GM12878 (cell line): Measurements from ENCODE around the gene VIPR2. TPM values are rescaled to one million over a fixed set of nuclear protein-coding genes. Genes with fewer than 3 reads are reported as not detected.

Experiments
- ATAC-seq: fragments of 200-7000 bp; cut with Tn5 transposase; 3 replicates; pipeline ENCODE4 v1.9.1; 2020; ENCODE audit warnings: mild to moderate bottlenecking, moderate library complexity
- BruUV-seq: library from RNA; stranded (reverse); fragments of 400-500 nt; replicated peaks from 2 replicates; lab custom pipeline; 2021; lab: Mats Ljungman, UMichigan
- CTCF ChIA-PET: fragments of 300-600 bp; sonication (Branson Sonifier 250); formaldehyde crosslinking; extraction: SDS; loops from one replicate; lab custom pipeline; 2021; ENCODE audit warnings: inconsistent platforms; lab: Yijun Ruan, JAX
- POLR2A ChIA-PET: fragments of 350-600 bp; formaldehyde crosslinking; extraction: SDS; loops from one replicate; lab custom pipeline; 2021; ENCODE audit warnings: inconsistent platforms; lab: Charles Lee
- RAD21 ChIA-PET: fragments of 300-600 bp; sonication (Branson Sonifier 250); formaldehyde crosslinking; loops from one replicate; lab custom pipeline; 2023; ENCODE audit warnings: antibody characterized with exemption; ENCODE audit not compliant: unreplicated experiment; lab: Charles Lee
- SMC1A ChIA-PET: fragments of 300-600 bp; sonication (Branson Sonifier 250); formaldehyde crosslinking; loops from one replicate; lab custom pipeline; 2023; ENCODE audit not compliant: unreplicated experiment, uncharacterized antibody; lab: Charles Lee
- DNase-seq: peaks from one replicate; pipeline ENCODE4 v3.0.0-alpha.2; 2011; ENCODE audit warnings: low read depth, low spot score
- FAIRE-seq: peaks from 3 replicates; lab custom pipeline; 2011; peaks lifted over from hg19 to GRCh38; lab: Jason Lieb, UNC
- H2AFZ ChIP-seq: 2 replicates; pipeline ENCODE4 v1.6.0; 2011; ENCODE audit warnings: low read depth, low read length, control low read depth; ENCODE audit not compliant: control insufficient read depth
- H3K27ac ChIP-seq: 2 replicates; pipeline ENCODE4 v1.5.1; 2011; ENCODE audit warnings: control low read depth; ENCODE audit not compliant: control insufficient read depth, insufficient read depth
- H3K27me3 ChIP-seq, 2 experiments: replicated peaks in 1 of 2; 2 replicates each; pipeline versions ENCODE4 v1.6.0 to v1.6.1; 2011; ENCODE audit warnings: low read length in 1 of 2; ENCODE audit not compliant: control insufficient read depth in 2 of 2, insufficient read depth in 2 of 2
- H3K36me3 ChIP-seq, 2 experiments: 2 replicates each; pipeline ENCODE4 v1.5.1; 2011; ENCODE audit warnings: low read length in 1 of 2; ENCODE audit not compliant: control insufficient read depth in 2 of 2, insufficient read depth in 2 of 2
- H3K4me1 ChIP-seq: 2 replicates; pipeline ENCODE4 v1.6.1; 2011; ENCODE audit warnings: mild to moderate bottlenecking, low read length, moderate library complexity, mixed read lengths; ENCODE audit not compliant: control insufficient read depth, insufficient read depth
- H3K4me2 ChIP-seq: 2 replicates; pipeline ENCODE4 v1.6.0; 2011; ENCODE audit warnings: control low read depth; ENCODE audit not compliant: control insufficient read depth, insufficient read depth
- H3K4me3 ChIP-seq: fragments of 200-600 bp; sonication (generic); 2 replicates; pipeline ENCODE4 v1.5.1; 2016
- H3K79me2 ChIP-seq: 2 replicates; pipeline ENCODE4 v1.6.0; 2011; ENCODE audit warnings: low read length; ENCODE audit not compliant: control insufficient read depth, insufficient read depth
- H3K9ac ChIP-seq: 2 replicates; pipeline ENCODE4 v1.8.0; 2011; ENCODE audit warnings: low read length, control low read depth, mixed read lengths; ENCODE audit not compliant: control insufficient read depth, insufficient read depth
- H3K9me3 ChIP-seq: replicated peaks from 3 replicates; pipeline ENCODE4 v1.5.1; 2011; ENCODE audit warnings: mild to moderate bottlenecking, low read length; ENCODE audit not compliant: control insufficient read depth, insufficient read depth
- H4K20me1 ChIP-seq: 2 replicates; pipeline ENCODE4 v1.6.0; 2011; ENCODE audit not compliant: control insufficient read depth, insufficient read depth
- BHLHE40 ChIP-seq, 2 experiments: fragments of 450-650 bp in 1 of 2; IDR thresholded peaks; 2 replicates each; pipeline ENCODE4 v1.6.1; 2011 to 2017; ENCODE audit warnings: low read depth in 2 of 2, borderline replicate concordance in 1 of 2, improper control_type of control experiment in 1 of 2, low read length in 1 of 2, mild to moderate bottlenecking in 1 of 2
- CBX3 ChIP-seq: fragments of 200-600 bp; sonication (generic); IDR thresholded peaks from 2 replicates; pipeline ENCODE4 v1.6.1; 2016; ENCODE audit warnings: low read depth, borderline replicate concordance
- CHD4 ChIP-seq: fragments of 200-600 bp; sonication (generic); IDR thresholded peaks from 2 replicates; pipeline ENCODE4 v1.6.1; 2016; ENCODE audit warnings: mild to moderate bottlenecking
- CREB1 ChIP-seq: IDR thresholded peaks from 2 replicates; pipeline ENCODE4 v1.6.1; 2012; ENCODE audit warnings: low read depth, mild to moderate bottlenecking, inconsistent platforms
- E2F8 ChIP-seq: fragments of 450-650 bp; IDR thresholded peaks from 2 replicates; pipeline ENCODE4 v1.6.1; 2018; ENCODE audit warnings: mild to moderate bottlenecking, low read depth, moderate library complexity; ENCODE audit not compliant: partially characterized antibody
- ESRRA ChIP-seq: IDR thresholded peaks from 2 replicates; pipeline ENCODE4 v1.6.1; 2012; ENCODE audit warnings: mild to moderate bottlenecking, low read length, improper control_type of control experiment
- FOS ChIP-seq: IDR thresholded peaks from 3 replicates; pipeline ENCODE4 v1.6.1; 2011; ENCODE audit warnings: borderline replicate concordance; ENCODE audit not compliant: insufficient read length; ENCODE audit errors: extremely low read depth
- GATAD2B ChIP-seq: fragments of 450-650 bp; conservative IDR thresholded peaks from 2 replicates; pipeline ENCODE4 v1.6.1; 2017; ENCODE audit warnings: low read depth, mild to moderate bottlenecking, moderate library complexity
- KAT2A ChIP-seq: conservative IDR thresholded peaks from 2 replicates; pipeline ENCODE4 v1.6.1; 2011; ENCODE audit warnings: low read depth, low read length; ENCODE audit not compliant: control insufficient read depth
- POLR2A ChIP-seq: IDR thresholded peaks from 2 replicates; pipeline ENCODE4 v1.6.1; 2011; ENCODE audit warnings: low read depth, mild to moderate bottlenecking, low read length
- RBBP5 ChIP-seq: fragments of 200-600 bp; sonication (generic); conservative IDR thresholded peaks from 2 replicates; pipeline ENCODE4 v1.6.1; 2016
- SIX5 ChIP-seq: IDR thresholded peaks from 2 replicates; pipeline ENCODE4 v1.6.1; 2011; ENCODE audit warnings: mild to moderate bottlenecking, low read depth, low read length, moderate library complexity; ENCODE audit not compliant: severe bottlenecking
- SPI1 ChIP-seq: IDR thresholded peaks from 2 replicates; pipeline ENCODE4 v1.6.1; 2011; ENCODE audit warnings: low read depth, mild to moderate bottlenecking, low read length, moderate library complexity, borderline replicate concordance; ENCODE audit not compliant: insufficient read depth
- SREBF1 ChIP-seq: IDR thresholded peaks from 2 replicates; pipeline ENCODE4 v1.6.1; 2012; ENCODE audit warnings: mild to moderate bottlenecking, low read length
- SREBF2 ChIP-seq: IDR thresholded peaks from 2 replicates; pipeline ENCODE4 v1.6.1; 2012; ENCODE audit warnings: mild to moderate bottlenecking, low read length
- ZZZ3 ChIP-seq: IDR thresholded peaks from 2 replicates; pipeline ENCODE4 v1.6.1; 2011; ENCODE audit warnings: low read depth; ENCODE audit not compliant: control insufficient read depth, insufficient read length
- WGBS: methylation state at CpG from one replicate; pipeline ENCODE4 v1.1.6; 2016; ENCODE audit warnings: low lambda C conversion rate; ENCODE audit not compliant: insufficient replicate concordance, insufficient coverage; ENCODE audit errors: missing lambda C conversion rate; 5-methylcytosine and 5-hydroxymethylcytosine counted together
- in situ Hi-C: fragments of 300-500 bp; cut with MboI; formaldehyde crosslinking; loops from 9 replicates; pipeline ENCODE4 v1.14.3; 2018; ENCODE audit warnings: mixed read lengths
- intact Hi-C: fragments of 100-400 bp; cut with micrococcal nuclease; formaldehyde crosslinking; loops from one replicate; pipeline ENCODE4 v1.14.2; 2022; ENCODE audit not compliant: unreplicated experiment
- polyA plus RNA-seq, 11 experiments: library from polyadenylated mRNA; depleted of rRNA in 4 of 11; unstranded in 6 of 11; stranded (reverse) in 5 of 11; fragments of >200 nt; fragmentation: Nextera tagmentation in 4 of 11; fragmentation: Illumina TruSeq in 1 of 11; extraction: Ambion mirVana in 4 of 11; extraction: Trizol in 1 of 11; gene quantifications; 1 replicate in 1 of 11; 2 replicates in 10 of 11; pipeline versions ENCODE4 v1.2.1 to v1.2.3, GENCODE V29; 2011 to 2016; ENCODE audit warnings: inconsistent platforms in 2 of 11, missing spikeins in 2 of 11, low read depth in 1 of 11
- total RNA-seq, 4 experiments: library from RNA; depleted of rRNA in 3 of 4; stranded (reverse); fragments of >200 nt in 3 of 4; fragmentation: Illumina TruSeq in 1 of 4; extraction: Trizol in 1 of 4; gene quantifications; 2 replicates each; pipeline versions ENCODE4 v1.2.1 to v1.2.3, GENCODE V29; 2013 to 2021
- TF ChIP-seq, protein P1 (sequence below): fragments of 450-650 bp; IDR thresholded peaks from 2 replicates; pipeline ENCODE4 v1.6.1; 2017; ENCODE audit warnings: mild to moderate bottlenecking
- TF ChIP-seq, protein P2 (sequence below): IDR thresholded peaks from 2 replicates; pipeline ENCODE4 v1.6.1; 2012; ENCODE audit warnings: low read depth, low read length, improper control_type of control experiment

VIPR2 gene
- total and polyA plus RNA-seq, 10 of the 15 experiments (the other 5 are each of a cell fraction or from before 2014, with no cell fraction given): not detected

GRCh38 chr7:159068893-159069448 is 75.7 kb downstream of the VIPR2 start:
- Histone ChIP-seq H4K20me1 (no peaks in the 10 kb centered on the region), H3K27ac (no peak overlapping the region), H3K9ac (no peak overlapping the region), H2AFZ (no peak overlapping the region), H3K27me3 (no peaks in the 10 kb centered on the region), H3K79me2 (no peaks in the 10 kb centered on the region), H3K4me1 (peaks cover 4% of the 10 kb centered on the region; the same call in 1 of the 2 replicates), H3K4me3 (no peak overlapping the region), H3K9me3 (no peaks in the 10 kb centered on the region; the same call in 2 of the 3 replicates), H3K36me3 (no peaks in the 10 kb centered on the region), H3K4me2 (no peak overlapping the region)
- RAD21 ChIA-PET: no interaction called here
- no peak for ATAC-seq
- intact Hi-C loops (no loop called here), in situ Hi-C loops (no loop called here)
- CTCF ChIA-PET: no interaction called here
- no peak for DNase-seq
- SMC1A ChIA-PET: no interaction called here
- POLR2A ChIA-PET: no interaction called here
- FAIRE-seq: no peak
- no TSS peak for BruUV-seq
- TF ChIP-seq SIX5 (no peak), GATAD2B (no peak), FOS (no peak), POLR2A (no peak), BHLHE40 (IDR thresholded peaks at IDR 0.05; ENCODE audit: borderline replicate concordance in 1 of 2, low read depth in 2 of 2, low read length in 1 of 2) (no peak), ZZZ3 (no peak), SREBF2 (no peak), CREB1 (no peak), SREBF1 (no peak), SPI1 (no peak), CHD4 (no peak), CBX3 (no peak), ESRRA (no peak), E2F8 (no peak), KAT2A (no peak), RBBP5 (no peak)
- TF ChIP-seq, protein P1, sequence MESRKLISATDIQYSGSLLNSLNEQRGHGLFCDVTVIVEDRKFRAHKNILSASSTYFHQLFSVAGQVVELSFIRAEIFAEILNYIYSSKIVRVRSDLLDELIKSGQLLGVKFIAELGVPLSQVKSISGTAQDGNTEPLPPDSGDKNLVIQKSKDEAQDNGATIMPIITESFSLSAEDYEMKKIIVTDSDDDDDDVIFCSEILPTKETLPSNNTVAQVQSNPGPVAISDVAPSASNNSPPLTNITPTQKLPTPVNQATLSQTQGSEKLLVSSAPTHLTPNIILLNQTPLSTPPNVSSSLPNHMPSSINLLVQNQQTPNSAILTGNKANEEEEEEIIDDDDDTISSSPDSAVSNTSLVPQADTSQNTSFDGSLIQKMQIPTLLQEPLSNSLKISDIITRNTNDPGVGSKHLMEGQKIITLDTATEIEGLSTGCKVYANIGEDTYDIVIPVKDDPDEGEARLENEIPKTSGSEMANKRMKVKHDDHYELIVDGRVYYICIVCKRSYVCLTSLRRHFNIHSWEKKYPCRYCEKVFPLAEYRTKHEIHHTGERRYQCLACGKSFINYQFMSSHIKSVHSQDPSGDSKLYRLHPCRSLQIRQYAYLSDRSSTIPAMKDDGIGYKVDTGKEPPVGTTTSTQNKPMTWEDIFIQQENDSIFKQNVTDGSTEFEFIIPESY: no peak
- TF ChIP-seq, protein P2, sequence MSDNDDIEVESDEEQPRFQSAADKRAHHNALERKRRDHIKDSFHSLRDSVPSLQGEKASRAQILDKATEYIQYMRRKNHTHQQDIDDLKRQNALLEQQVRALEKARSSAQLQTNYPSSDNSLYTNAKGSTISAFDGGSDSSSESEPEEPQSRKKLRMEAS: no peak
- 42% methylated on average over 14 of the region's 14 CpGs for WGBS
